ENCODE results near the gene ZNF664. TPM values are rescaled to one million over a fixed set of nuclear protein-coding genes. Genes with fewer than 3 reads are reported as not detected.

Gene ZNF664
- total and polyA plus RNA-seq, 10 donors: 12.0 to 53.4 (median 41.7) TPM

DNA sequence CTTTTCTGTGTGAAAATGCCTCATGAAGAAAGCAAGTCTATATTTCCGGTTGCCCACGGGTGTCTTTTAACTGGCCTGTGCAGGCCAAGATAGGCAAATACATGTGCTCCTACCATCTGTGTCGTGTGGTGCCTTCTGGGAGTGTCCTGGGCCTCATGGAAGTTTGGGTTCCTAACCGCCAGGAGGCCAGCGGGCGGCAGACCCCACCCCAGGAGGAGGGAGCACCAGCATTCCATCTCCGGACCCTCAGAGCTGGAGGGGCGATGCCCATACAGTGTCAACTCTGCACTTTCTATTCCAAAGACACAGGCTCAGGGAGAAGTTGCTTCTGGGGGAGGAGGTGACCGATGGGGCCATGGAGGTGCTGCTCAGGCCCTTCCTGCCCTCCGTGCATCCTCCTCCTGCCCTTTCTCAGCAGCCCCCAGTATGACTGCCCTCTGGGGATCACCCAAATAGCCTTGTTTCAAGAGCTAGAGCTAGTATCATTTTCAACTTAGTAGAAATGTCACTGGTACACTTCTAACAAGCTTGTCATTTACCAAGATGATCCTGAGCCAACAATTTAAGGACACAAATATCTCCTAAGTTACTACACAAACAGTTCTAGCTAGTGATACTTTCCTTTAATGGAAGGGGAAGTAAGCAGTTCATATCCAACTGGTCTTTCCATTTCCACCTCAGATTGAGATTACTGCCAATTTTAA, 18.2 kb upstream of the ZNF664 start:
- 86 to 95% (median 90%) methylated on average over 10 of the region's 10 CpGs for WGBS, 5 donors
- Histone ChIP-seq H3K4me1 (peaks cover 0 to 10% (median 0%) of the 10 kb centered on the region in 6 donors), H3K36me3 (peaks cover 0 to 4% (median 0%) of the 10 kb centered on the region in 6 donors), H3K4me3 (no peak overlapping the region), H3K9me3 (no peaks in the 10 kb centered on the region), H3K27me3 (replicated peaks in 1 of 7) (no peaks in the 10 kb centered on the region), H3K27ac (no peak overlapping the region)
- no peak for DNase-seq
- TF ChIP-seq POLR2A (IDR thresholded peaks at IDR 0.05) (no peak), POLR2AphosphoS5 (IDR thresholded peaks at IDR 0.05) (no peak)
- TF ChIP-seq, protein P1, sequence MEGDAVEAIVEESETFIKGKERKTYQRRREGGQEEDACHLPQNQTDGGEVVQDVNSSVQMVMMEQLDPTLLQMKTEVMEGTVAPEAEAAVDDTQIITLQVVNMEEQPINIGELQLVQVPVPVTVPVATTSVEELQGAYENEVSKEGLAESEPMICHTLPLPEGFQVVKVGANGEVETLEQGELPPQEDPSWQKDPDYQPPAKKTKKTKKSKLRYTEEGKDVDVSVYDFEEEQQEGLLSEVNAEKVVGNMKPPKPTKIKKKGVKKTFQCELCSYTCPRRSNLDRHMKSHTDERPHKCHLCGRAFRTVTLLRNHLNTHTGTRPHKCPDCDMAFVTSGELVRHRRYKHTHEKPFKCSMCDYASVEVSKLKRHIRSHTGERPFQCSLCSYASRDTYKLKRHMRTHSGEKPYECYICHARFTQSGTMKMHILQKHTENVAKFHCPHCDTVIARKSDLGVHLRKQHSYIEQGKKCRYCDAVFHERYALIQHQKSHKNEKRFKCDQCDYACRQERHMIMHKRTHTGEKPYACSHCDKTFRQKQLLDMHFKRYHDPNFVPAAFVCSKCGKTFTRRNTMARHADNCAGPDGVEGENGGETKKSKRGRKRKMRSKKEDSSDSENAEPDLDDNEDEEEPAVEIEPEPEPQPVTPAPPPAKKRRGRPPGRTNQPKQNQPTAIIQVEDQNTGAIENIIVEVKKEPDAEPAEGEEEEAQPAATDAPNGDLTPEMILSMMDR (IDR thresholded peaks at IDR 0.05 in 8 of 11, conservative IDR thresholded peaks at IDR 0.05 in 3 of 11): no peak
- intact Hi-C loops (cut with DNase I; ENCODE audit: low total_unique reads): no loop called here

DNA sequence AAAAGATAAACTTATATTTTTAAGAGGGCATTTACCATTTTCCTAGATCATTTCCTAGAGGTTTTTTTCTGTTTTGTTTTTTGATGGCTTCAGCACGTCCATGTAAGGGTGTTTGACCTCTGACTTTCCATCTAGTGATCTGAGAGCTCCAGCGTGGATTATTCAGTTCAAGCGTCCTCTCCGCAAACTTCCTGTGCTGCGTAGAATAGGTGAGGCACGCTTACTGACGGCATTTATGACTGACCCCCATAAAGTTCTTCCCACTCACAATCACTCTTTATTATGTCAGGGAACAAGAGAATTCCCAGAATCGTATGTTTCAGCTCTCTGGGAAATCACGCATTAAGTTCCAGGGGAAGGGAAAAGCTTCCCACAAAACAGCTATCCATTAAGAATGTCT, 16.8 kb upstream of the ZNF664 start:
- WGBS, 5 donors: 87 to 96% (median 92%) methylated on average over 9 of the region's 9 CpGs
- Histone ChIP-seq H3K9me3 (no peaks in the 10 kb centered on the region), H3K27me3 (replicated peaks in 1 of 7) (no peaks in the 10 kb centered on the region), H3K27ac (no peak overlapping the region), H3K36me3 (no peaks in the 10 kb centered on the region), H3K4me3 (no peak overlapping the region), H3K4me1 (peaks cover 0 to 4% (median 0%) of the 10 kb centered on the region in 6 donors)
- intact Hi-C loops (cut with DNase I; ENCODE audit: low total_unique reads): no loop called here
- TF ChIP-seq, protein P1 (IDR thresholded peaks at IDR 0.05 in 8 of 11, conservative IDR thresholded peaks at IDR 0.05 in 3 of 11): no peak
- TF ChIP-seq POLR2AphosphoS5 (IDR thresholded peaks at IDR 0.05) (no peak), POLR2A (IDR thresholded peaks at IDR 0.05) (no peak)
- DNase-seq: no peak

DNA sequence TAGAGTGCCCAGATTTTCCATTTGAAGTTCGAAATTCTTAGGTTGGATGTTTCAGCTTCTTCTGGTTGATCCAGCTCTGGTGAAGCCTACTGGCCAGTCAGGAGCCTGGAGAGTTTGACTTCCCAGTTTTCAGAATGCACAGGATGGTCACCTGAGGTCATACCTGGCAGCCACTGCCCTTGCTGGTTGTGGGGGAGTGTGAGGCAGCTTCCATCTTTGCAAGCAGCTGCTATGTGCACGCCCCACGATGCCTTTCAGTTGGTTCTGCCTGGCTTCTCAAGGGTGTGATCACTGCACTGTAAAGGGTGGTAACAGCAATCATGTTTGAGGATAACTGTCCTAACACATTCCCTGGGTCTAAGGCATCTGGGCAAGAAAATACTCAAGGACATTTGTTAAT, 15.8 kb upstream of the ZNF664 start:
- Histone ChIP-seq H3K4me1 (peaks cover 0 to under 1% (median 0%) of the 10 kb centered on the region in 6 donors), H3K27me3 (replicated peaks in 1 of 7) (no peaks in the 10 kb centered on the region), H3K4me3 (no peak overlapping the region), H3K9me3 (no peaks in the 10 kb centered on the region), H3K27ac (no peak overlapping the region), H3K36me3 (no peaks in the 10 kb centered on the region)
- DNase-seq: no peak
- TF ChIP-seq, protein P1 (IDR thresholded peaks at IDR 0.05 in 8 of 11, conservative IDR thresholded peaks at IDR 0.05 in 3 of 11): no peak
- no peak for TF ChIP-seq POLR2AphosphoS5 (IDR thresholded peaks at IDR 0.05)
- no peak for TF ChIP-seq POLR2A (IDR thresholded peaks at IDR 0.05)
- intact Hi-C loops (cut with DNase I; ENCODE audit: low total_unique reads): no loop called here
- 78 to 90% (median 85%) methylated on average over 3 of the region's 3 CpGs for WGBS, 5 donors

DNA sequence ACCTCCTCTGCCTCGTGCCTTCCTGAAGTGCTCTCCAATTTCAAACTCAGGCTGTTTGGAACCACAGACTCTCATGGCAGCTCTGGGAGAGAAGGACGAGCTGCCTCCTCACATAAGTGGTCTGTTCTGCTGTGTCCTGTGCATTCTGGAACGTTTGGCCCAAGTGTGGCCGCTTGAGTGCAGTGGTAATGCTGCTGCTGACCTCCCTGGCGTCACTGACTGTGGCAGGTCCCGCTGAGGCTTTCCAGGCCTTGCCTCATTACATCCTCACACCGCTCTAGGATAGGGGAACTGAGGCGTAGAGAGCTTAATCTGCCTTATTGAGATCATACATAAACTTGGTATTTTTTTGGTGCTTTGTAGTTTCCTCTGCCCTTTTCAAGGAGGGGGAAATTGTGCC, 14.6 kb upstream of the ZNF664 start:
- no peaks in the 10 kb centered on the region for H3K4me1 ChIP-seq
- no peak for TF ChIP-seq POLR2A (IDR thresholded peaks at IDR 0.05)
- no peak for TF ChIP-seq POLR2AphosphoS5 (IDR thresholded peaks at IDR 0.05)
- TF ChIP-seq, protein P1 (IDR thresholded peaks at IDR 0.05 in 8 of 11, conservative IDR thresholded peaks at IDR 0.05 in 3 of 11): no peak
- WGBS, 5 donors: 85 to 95% (median 92%) methylated on average over 8 of the region's 8 CpGs

More for the DNA sequence above, 14.6 kb upstream of the ZNF664 start:
- Histone ChIP-seq H3K4me3 (no peak overlapping the region), H3K27me3 (replicated peaks in 1 of 7) (no peaks in the 10 kb centered on the region), H3K9me3 (no peaks in the 10 kb centered on the region), H3K27ac (no peak overlapping the region), H3K36me3 (no peaks in the 10 kb centered on the region)
- no peak for DNase-seq
- intact Hi-C loops (cut with DNase I; ENCODE audit: low total_unique reads): no loop called here

All from spleen (tissue), 11 donors.